Kidney tubule cell (primary cell): ENCODE results near the gene HIP1.
A peak's percentile ranks its signal among the peaks of the same experiment; 100 is the strongest.
"Not testable (repeated sequence)": the region's sequence is repeated elsewhere in the genome, so short reads cannot be mapped to it uniquely, and the experiment has no call there.

Experiments used
- DNase-seq: peaks from one replicate; pipeline ENCODE4 v3.0.0-alpha.2; 2018; ENCODE audit warnings: low spot score

HIP1 gene

GRCh38 chr7:75739796-75740672 lies 1.3 kb upstream of the HIP1 start:
- DNase-seq: no peak

- peak; percentile 98 for DNase-seq
These were observed 444 bp upstream of the HIP1 start for GRCh38 chr7:75738975-75739795.

GRCh38 chr7:75737856-75738603 lies 711 bp downstream of the HIP1 start:
- no peak for DNase-seq

GRCh38 chr7:75735581-75736350 lies 3.0 kb downstream of the HIP1 start:
- no peak for DNase-seq

GRCh38 chr7:75734586-75735458 lies 3.9 kb downstream of the HIP1 start:
- no peak for DNase-seq

GRCh38 chr7:75732764-75733630 lies 5.7 kb downstream of the HIP1 start:
- peak; percentile 80 for DNase-seq

GRCh38 chr7:75732016-75732521 lies 6.7 kb downstream of the HIP1 start:
- DNase-seq: no peak

GRCh38 chr7:75729851-75730274 lies 8.9 kb downstream of the HIP1 start:
- no peak for DNase-seq

GRCh38 chr7:75727881-75728593 lies 10.7 kb downstream of the HIP1 start:
- peak; percentile 66 for DNase-seq

- not testable (repeated sequence) for DNase-seq
These were observed 11.4 kb downstream of the HIP1 start for GRCh38 chr7:75727351-75727750.

- DNase-seq: no peak
These were observed 13.4 kb downstream of the HIP1 start for GRCh38 chr7:75725306-75725705.

GRCh38 chr7:75723444-75723843 lies 15.3 kb downstream of the HIP1 start:
- no peak for DNase-seq

GRCh38 chr7:75722373-75722772 lies 16.4 kb downstream of the HIP1 start:
- DNase-seq: no peak

- not testable (repeated sequence) for DNase-seq
These were observed 16.8 kb downstream of the HIP1 start for GRCh38 chr7:75721922-75722321.

GRCh38 chr7:75721426-75721825 lies 17.3 kb downstream of the HIP1 start:
- no peak for DNase-seq

- DNase-seq: no peak
These were observed 19.1 kb downstream of the HIP1 start for GRCh38 chr7:75719626-75720025.

GRCh38 chr7:75718390-75719031 lies 20.2 kb downstream of the HIP1 start:
- no peak for DNase-seq

- peak; percentile 61 for DNase-seq
These were observed 21.0 kb downstream of the HIP1 start for GRCh38 chr7:75717746-75718145.
